ENCODE data around the gene TFDP3. TPM values are rescaled to one million over a fixed set of nuclear protein-coding genes. Genes with fewer than 3 reads are reported as not detected.

The TFDP3 gene
- total and polyA plus RNA-seq, 2 donors from 2014 or later = not detected

DNA sequence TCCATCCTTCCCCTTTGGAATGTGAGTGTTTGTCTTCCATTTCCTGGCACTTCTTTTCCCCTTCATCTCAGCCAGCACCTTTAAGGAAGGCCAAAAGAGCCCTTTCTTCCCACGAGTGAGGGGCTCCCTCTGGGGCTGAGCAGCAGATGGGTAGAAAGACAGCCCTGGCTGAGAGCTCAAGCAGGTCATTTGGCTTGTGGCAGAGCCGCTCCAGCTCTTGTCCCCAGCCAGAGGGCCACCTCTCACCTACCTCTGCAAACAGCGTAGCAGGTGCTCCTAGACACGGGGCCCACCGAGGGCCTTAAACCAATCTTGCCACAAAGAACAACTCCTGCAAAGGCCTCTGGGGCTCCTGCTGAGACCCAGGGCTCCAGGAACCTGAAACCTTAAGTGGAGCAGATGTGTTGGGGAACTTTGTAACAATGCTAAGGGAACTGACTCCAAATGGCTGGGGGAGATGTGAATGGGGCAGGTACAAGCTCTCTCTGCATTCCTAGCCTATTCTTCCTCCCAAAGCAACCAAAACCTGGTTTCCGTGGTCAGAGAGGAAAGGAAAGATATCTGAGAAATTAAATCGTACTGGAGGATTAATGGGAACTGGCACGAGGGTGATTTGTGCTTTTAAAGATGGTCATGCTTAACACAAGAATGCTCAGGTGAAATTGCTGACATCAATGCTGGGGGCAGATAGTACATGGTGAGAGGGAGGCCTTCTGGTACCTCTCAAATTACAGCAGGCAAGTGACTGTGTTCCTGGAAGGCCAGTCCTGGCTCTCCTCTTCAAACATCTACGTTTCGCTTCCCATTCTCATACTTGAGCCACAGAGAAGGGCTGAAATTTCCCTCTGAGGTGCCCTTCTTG, 27.0 kb downstream of the TFDP3 start:
- Histone ChIP-seq H3K27me3 (ENCODE audit: control insufficient read depth, insufficient read depth, low read length) (no peaks in the 10 kb centered on the region), H3K4me1 (ENCODE audit: control insufficient read depth in 2 of 3, insufficient read depth in 2 of 3, low read depth in 1 of 3, low read length in 3 of 3) (no peaks in the 10 kb centered on the region), H3K27ac (ENCODE audit: low read depth in 2 of 2, low read length in 2 of 2) (no peak overlapping the region), H3K9ac (ENCODE audit: low read length in 3 of 3) (no peak overlapping the region), H3K36me3 (ENCODE audit: control insufficient read depth in 2 of 3, insufficient read depth in 3 of 3, low read length in 3 of 3) (no peaks in the 10 kb centered on the region), H3K9me3 (ENCODE audit: control insufficient read depth in 2 of 3, insufficient read depth in 1 of 3, low read length in 3 of 3) (no peaks in the 10 kb centered on the region), H3K4me3 (ENCODE audit: low read length in 3 of 3) (no peak overlapping the region)
- DNase-seq (peak in 2 of 5 donors; percentile 14 to 19), FAIRE-seq (no peak)
- intact Hi-C loops (cut with DNase I) = no loop called here
- TF ChIP-seq, protein P1, sequence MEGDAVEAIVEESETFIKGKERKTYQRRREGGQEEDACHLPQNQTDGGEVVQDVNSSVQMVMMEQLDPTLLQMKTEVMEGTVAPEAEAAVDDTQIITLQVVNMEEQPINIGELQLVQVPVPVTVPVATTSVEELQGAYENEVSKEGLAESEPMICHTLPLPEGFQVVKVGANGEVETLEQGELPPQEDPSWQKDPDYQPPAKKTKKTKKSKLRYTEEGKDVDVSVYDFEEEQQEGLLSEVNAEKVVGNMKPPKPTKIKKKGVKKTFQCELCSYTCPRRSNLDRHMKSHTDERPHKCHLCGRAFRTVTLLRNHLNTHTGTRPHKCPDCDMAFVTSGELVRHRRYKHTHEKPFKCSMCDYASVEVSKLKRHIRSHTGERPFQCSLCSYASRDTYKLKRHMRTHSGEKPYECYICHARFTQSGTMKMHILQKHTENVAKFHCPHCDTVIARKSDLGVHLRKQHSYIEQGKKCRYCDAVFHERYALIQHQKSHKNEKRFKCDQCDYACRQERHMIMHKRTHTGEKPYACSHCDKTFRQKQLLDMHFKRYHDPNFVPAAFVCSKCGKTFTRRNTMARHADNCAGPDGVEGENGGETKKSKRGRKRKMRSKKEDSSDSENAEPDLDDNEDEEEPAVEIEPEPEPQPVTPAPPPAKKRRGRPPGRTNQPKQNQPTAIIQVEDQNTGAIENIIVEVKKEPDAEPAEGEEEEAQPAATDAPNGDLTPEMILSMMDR (IDR thresholded peaks at IDR 0.05; ENCODE audit: borderline replicate concordance, extremely low read depth, insufficient read depth) = no peak

DNA sequence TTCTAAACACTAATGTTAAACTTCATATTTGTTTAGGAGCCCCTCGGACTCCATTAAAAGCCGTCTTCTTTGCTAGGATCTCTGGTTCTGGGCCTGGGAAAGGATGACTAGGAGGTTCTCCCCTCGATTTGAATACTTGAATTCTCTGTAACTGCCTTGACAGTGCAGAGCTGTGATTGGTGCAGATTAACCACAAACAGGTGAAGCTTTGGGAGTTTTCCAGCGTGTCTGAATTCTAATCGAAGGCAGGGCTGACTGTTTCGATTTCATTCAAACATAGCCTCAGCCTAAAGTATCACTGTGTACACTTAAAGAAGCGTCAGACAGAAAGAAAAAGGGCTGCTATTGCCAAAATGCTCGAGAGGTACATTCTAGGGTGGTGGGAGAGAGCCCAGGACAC, 29.0 kb downstream of the TFDP3 start:
- H3K27me3 ChIP-seq (ENCODE audit: control insufficient read depth, insufficient read depth, low read length) = no peaks in the 10 kb centered on the region
- no peak overlapping the region for H3K9ac ChIP-seq (ENCODE audit: low read length in 3 of 3)
- DNase-seq (no peak), FAIRE-seq (no peak)
- H3K4me3 ChIP-seq (ENCODE audit: low read length in 3 of 3) = no peak overlapping the region
- no peaks in the 10 kb centered on the region for H3K9me3 ChIP-seq (ENCODE audit: control insufficient read depth in 2 of 3, insufficient read depth in 1 of 3, low read length in 3 of 3)
- H3K4me1 ChIP-seq (ENCODE audit: control insufficient read depth in 2 of 3, insufficient read depth in 2 of 3, low read depth in 1 of 3, low read length in 3 of 3) = no peaks in the 10 kb centered on the region
- H3K36me3 ChIP-seq (ENCODE audit: control insufficient read depth in 2 of 3, insufficient read depth in 3 of 3, low read length in 3 of 3) = no peaks in the 10 kb centered on the region
- intact Hi-C loops (cut with DNase I) = no loop called here
- no peak overlapping the region for H3K27ac ChIP-seq (ENCODE audit: low read depth in 2 of 2, low read length in 2 of 2)
- TF ChIP-seq, protein P1 (IDR thresholded peaks at IDR 0.05; ENCODE audit: borderline replicate concordance, extremely low read depth, insufficient read depth) = no peak

DNA sequence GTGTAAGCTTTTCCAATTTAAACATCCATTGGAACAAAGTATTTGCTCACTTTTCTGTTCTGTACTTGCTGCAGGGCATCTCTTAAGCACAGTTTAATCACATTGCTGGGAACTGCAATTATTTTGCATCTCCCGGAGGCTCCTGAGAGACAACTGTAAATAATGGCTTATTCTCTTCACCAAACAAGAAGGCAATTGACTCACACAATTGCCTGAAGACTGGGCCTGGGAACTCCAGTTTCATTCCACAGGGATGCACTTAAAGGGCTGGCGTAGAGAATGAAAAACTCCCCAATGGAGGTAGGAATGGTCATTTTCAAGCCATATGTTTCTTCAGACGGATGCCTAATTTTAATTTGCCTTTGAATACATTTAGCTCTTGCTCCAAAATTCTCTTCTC, 29.5 kb downstream of the TFDP3 start:
- no peaks in the 10 kb centered on the region for H3K9me3 ChIP-seq (ENCODE audit: control insufficient read depth in 2 of 3, insufficient read depth in 1 of 3, low read length in 3 of 3)
- no peak overlapping the region for H3K27ac ChIP-seq (ENCODE audit: low read depth in 2 of 2, low read length in 2 of 2)
- FAIRE-seq = no peak
- intact Hi-C loops (cut with DNase I) = no loop called here
- DNase-seq = no peak
- no peak overlapping the region for H3K4me3 ChIP-seq (ENCODE audit: low read length in 3 of 3)
- no peak overlapping the region for H3K9ac ChIP-seq (ENCODE audit: low read length in 3 of 3)
- H3K36me3 ChIP-seq (ENCODE audit: control insufficient read depth in 2 of 3, insufficient read depth in 3 of 3, low read length in 3 of 3) = no peaks in the 10 kb centered on the region
- TF ChIP-seq, protein P1 (IDR thresholded peaks at IDR 0.05; ENCODE audit: borderline replicate concordance, extremely low read depth, insufficient read depth) = no peak
- H3K4me1 ChIP-seq (ENCODE audit: control insufficient read depth in 2 of 3, insufficient read depth in 2 of 3, low read depth in 1 of 3, low read length in 3 of 3) = no peaks in the 10 kb centered on the region
- H3K27me3 ChIP-seq (ENCODE audit: control insufficient read depth, insufficient read depth, low read length) = no peaks in the 10 kb centered on the region

Data from kidney (tissue), 14 donors.